RPMI8226 (cell line): Measurements from ENCODE around the gene ADAMTSL3.

Experiments
- DNase-seq: peaks from one replicate; pipeline ENCODE4 v3.0.0-alpha.2; 2015

ADAMTSL3 gene

DNA sequence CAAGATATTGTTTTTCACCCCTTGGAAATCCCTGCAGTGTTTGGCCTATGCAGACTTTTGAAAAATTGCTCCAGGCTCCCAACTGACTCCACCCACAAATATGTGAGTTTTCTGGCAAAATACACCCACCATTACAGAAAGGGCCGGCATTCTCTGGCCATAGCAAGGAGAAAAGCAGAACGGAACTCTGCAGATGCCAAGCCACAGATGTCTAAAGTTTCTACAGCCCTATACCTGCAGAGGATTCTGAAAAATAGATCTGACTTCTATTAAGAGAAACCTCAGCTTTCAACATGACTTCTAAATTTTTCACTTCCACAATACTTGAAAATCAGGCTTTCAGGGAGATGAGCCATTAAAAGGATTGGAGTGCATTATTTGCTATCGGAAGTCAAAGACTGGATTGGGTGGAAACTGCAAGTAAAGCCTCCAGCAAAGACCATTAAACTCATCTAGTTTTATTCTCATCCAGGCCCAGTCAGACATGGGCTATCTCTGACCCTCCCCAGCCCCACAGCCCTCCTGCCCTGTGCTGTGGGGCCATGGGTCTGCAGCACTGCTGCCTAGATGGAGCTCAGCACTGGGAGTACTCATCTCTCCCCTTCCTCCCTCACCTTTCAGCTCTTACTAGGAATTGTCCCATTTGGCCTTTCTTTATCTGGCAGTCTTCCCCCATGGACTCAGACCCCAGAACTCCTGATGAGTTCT lies 338.6 kb downstream of the ADAMTSL3 start:
- DNase-seq: no peak

DNA sequence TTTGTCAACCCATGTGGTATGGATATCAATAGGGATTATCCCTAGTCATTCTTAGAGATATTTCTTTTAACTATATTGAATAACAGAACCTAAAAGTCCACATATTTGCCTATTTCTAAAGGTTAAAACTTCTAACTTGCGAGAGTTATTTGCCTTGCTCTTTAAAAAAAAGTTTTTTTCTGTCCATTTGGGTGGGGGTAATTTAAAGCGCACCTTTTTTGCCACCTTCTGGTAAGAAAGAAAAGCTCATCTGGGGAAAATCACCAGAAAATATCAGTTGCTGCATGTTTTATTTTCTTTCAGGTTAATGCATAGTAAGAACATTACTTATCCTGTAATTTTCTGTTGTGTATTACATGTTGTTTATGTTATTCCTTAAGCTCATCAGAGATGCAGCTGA lies 339.7 kb downstream of the ADAMTSL3 start:
- DNase-seq: no peak

DNA sequence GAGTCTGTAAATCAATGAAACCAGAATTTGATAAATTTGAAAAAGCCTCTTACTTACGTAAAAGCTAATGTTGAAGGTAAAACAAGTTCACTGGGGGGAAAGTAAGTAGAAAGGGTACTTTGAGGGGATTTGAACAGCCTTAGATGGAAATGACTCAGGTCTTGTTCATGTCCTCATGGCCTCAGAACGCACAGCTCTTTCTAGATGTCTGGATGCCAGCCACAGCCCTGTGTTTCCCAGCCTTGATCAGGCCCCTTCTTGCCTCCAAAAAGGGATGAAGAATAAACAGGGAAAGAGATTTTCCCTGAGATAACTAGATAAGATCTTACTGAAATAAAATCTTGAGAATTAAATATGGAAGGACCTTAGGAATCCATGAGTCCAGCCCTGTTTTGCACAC lies 344.6 kb downstream of the ADAMTSL3 start:
- no peak for DNase-seq

GRCh38 chr15:83999396-84000135 lies 345.6 kb downstream of the ADAMTSL3 start:
- DNase-seq: no peak

DNA sequence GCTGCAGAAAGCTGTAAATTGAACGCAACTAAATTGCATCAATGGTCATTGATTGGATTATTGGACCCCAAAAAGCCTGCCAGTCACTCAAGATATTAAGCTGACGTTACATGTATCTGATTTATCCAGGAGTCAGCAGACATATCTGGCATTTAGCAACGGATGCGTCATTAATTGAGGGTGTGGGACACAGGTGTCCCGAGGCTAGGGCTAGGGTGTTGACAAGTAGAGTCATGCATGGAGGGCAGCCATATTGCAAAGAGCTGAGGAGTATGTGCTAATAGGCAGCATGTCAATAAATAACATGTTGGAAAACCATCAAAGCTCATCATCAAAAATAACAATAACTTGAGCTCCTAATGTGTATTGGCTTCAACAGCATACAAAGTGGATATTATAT lies 347.1 kb downstream of the ADAMTSL3 start:
- no peak for DNase-seq

DNA sequence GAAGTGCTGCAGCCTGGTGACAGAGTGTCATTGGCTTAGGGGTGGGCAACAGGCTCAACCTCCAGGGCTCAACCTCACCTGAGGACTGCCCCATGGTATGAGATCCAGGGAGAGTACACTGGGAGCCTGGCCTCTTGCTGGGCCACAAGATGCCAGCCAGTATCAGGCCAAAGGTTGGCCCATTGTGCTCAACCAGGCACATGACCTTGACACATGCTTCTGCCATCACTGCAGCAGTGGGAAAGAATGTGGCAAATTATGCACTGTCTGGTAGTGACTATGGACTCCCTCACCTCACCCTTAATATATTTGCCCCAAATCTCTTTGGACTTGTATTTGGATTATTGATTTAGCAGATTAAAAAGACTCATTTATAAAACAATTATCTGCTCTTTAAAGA lies 347.7 kb downstream of the ADAMTSL3 start:
- no peak for DNase-seq

- DNase-seq: no peak
Measured at GRCh38 chr15:84003791-84004503, 350.0 kb downstream of the ADAMTSL3 start.

DNA sequence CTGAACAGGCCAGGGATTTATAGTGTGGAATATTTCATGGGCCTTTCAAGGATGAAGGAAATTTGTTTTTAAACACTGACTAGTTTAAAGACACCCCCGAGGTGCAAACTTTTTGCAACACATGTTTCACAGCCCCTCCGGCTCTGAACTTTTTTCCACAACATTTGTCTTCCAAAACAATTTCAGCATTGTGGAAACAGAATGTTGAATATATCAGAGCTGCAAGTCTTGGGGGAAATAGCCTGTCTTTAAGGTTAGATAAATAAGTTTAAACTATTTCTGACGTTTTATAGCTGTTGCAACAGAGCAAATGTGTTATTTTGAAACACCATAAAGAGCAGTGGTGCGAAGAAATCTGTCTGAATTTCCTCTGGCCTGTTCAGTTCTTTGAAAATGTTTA lies 352.5 kb downstream of the ADAMTSL3 start:
- no peak for DNase-seq

GRCh38 chr15:84009616-84010015 lies 355.7 kb downstream of the ADAMTSL3 start:
- DNase-seq: no peak

DNA sequence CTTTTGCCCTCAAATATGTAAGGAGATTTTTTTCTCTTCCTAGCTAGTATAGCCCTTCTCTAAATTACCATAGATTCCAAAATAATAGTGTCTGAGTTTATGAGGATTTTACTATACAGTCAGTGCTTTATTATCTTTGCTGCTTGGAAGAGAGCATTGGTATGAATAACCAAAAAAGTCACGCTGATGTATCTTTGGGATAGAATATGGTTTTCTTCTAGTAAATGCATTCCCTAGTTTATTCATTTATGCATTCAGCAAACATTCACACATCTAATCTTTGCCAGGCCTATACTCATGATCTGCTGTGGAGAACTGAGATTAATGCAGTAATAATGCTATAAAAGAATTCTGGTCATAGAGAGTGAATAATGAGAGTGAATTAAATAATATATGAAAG lies 356.3 kb downstream of the ADAMTSL3 start:
- no peak for DNase-seq

DNA sequence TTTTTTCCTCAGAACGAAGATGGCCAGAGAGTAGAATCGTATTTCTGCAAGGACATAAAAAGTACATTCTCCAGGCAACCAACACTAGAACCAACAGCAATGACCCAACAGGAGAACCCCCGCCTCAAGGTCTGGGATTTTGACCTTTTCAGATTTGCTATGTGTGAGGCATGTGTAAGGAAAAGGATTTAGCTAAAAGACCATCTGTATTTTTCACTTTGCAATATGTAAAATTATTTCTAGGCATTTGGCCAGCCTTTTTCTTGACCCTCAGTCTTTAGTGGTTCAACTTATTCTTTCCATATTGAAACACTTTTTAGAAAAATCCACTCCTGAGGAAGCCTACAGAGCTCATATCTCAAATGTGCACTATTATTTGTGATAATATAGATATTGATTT lies 362.4 kb downstream of the ADAMTSL3 start:
- no peak for DNase-seq

- DNase-seq: no peak
Measured at GRCh38 chr15:84022516-84022915, 368.6 kb downstream of the ADAMTSL3 start.

- peak; percentile 44 for DNase-seq
Measured at GRCh38 chr15:84023636-84024035, 369.7 kb downstream of the ADAMTSL3 start.

GRCh38 chr15:84033793-84034553 lies 380.1 kb downstream of the ADAMTSL3 start:
- DNase-seq: no peak

DNA sequence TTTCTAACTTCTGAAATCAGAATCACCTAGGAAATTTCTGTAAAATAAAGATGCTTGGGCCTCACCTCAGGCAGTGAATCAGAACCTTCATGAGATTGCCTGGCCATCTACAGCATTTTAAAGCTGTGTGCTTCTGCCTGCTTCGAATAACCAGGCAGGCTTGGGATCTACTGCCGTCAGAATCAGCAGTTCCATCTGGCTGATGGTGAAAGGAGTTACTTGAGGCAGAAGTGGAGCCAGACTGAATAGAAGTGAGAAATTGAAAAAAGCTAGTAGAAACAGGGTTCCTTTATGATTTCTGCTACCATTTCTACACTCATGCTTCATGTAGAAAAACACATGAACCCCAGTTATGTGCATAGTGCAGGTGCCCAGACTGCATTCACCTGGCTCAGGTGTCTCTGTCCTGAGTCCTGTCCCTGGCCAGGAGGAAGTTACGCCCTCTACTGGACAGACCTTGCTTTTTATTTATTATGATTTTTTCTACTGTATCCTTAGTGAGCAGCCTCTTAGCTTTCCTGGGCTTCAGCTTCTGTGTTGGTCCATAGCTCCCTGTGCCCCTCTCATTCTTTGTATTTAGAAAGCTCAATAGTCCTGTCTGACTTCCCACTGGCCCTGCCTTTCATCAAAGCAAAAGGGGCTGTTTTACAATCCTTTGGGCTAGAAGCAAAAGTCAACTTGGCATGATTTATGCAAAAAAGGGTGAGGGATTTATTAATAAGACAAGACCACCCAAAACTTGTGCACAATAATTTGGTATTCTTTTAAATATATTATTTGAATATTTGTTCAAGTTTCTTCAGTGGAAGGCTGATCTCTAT lies 380.9 kb downstream of the ADAMTSL3 start:
- peak; percentile 30 for DNase-seq

GRCh38 chr15:84035399-84035766 lies 381.5 kb downstream of the ADAMTSL3 start:
- peak; percentile 4 for DNase-seq

GRCh38 chr15:84037301-84037700 lies 383.4 kb downstream of the ADAMTSL3 start:
- no peak for DNase-seq

- DNase-seq: peak; percentile 6
Measured at GRCh38 chr15:84042434-84043056, 388.6 kb downstream of the ADAMTSL3 start.

DNA sequence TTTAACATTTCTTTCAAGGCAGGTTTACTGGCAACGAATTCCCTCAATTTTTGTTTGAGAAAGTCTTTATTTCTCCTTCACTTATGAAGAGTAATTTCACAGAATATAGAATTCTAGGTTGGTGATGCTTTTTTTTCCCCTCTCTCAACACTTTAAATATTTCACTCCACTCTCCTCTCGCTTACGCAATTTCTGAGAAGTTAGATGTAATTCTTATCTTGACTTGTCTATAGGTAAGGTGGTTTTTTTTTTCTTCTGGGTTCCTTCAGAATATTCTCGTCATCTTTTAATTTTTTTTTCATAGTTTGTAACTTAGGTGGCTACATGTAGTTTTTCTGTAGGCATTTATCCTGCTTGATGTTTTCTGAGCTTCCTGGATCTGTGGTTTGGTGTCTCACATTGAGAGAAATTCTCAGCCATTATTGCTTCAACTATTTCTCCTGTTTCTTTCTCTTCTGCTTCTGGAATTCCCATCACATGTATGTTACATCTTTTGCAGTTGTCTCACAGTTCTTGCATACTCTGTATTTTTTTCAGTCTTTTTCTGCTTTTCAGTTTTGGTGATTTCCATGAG lies 392.2 kb downstream of the ADAMTSL3 start:
- DNase-seq: no peak

DNA sequence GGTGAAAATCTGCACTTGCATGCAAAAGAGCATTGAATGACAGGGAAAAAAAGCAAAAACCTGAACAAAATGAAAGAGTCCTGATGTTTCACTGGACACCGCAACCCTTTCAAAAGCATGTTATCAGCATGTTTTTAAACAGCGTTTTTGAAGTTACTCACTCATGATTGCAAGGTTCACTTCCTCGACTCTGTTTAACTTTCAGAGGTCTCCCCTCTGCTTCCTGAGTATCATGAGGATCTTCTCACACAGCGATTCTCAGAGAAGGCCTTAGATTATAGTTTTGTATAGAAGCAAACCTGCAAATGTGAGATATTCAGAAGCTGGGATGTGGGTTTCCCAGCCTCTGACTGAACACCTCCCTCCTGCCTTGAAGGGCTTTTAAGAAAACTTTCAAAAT lies 395.6 kb downstream of the ADAMTSL3 start:
- peak; percentile 13 for DNase-seq

- DNase-seq: no peak
Measured at GRCh38 chr15:84050076-84050475, 396.2 kb downstream of the ADAMTSL3 start.
